Measurements from ENCODE around the gene ESPL1. TPM values are rescaled to one million over a fixed set of nuclear protein-coding genes. Genes with fewer than 3 reads are reported as not detected.

Gene ESPL1
- total and polyA plus RNA-seq, 4 donors: 2.8 to 19.3 (median 3.7) TPM

DNA sequence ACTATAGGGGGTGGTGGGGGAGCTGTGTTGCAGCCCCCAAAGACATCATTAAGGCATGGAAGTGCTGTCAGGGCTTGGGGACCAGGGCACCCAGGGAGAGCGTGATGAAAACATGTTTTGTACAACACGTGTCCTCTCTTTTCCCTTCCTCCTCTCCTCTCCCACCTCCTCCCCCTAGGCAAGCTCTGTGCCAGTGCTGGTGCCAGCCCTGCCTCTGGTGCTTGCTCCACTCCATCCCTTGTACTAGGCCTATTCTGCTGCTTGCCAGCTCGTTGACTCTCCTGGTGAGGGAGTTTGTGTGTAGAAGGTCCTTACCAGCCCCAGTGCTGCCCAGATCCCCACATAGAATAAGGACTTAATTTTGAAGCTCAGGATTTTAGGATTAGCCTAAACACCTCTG lies 32.9 kb upstream of the ESPL1 start:
- H3K36me3 ChIP-seq (ENCODE audit: control insufficient read depth in 4 of 4, insufficient read depth in 3 of 4, low read depth in 1 of 4, low read length in 3 of 4): no peaks in the 10 kb centered on the region
- peaks cover 0 to 15% (median 0%) of the 10 kb centered on the region in 4 donors for H3K27me3 ChIP-seq (ENCODE audit: control insufficient read depth in 4 of 4, insufficient read depth in 4 of 4, low read length in 3 of 4)
- no peak overlapping the region for H3K9ac ChIP-seq (ENCODE audit: low read depth in 1 of 2, low read length in 2 of 2)
- H3K9me3 ChIP-seq (ENCODE audit: control insufficient read depth in 4 of 4, low read length in 3 of 4): no peaks in the 10 kb centered on the region
- DNase-seq (ENCODE audit: low spot score): no peak
- H3K4me1 ChIP-seq (ENCODE audit: control insufficient read depth in 4 of 4, insufficient read depth in 4 of 4, low read length in 3 of 4): peaks cover 0 to 4% (median 2%) of the 10 kb centered on the region in 4 donors
- TF ChIP-seq GABPA (IDR thresholded peaks at IDR 0.05 in 1 of 2, conservative IDR thresholded peaks at IDR 0.05 in 1 of 2) (no peak), RAD21 (IDR thresholded peaks at IDR 0.05) (no peak), HNF4G (IDR thresholded peaks at IDR 0.05) (no peak), NR2F2 (IDR thresholded peaks at IDR 0.05) (no peak), FOXA1 (IDR thresholded peaks at IDR 0.05) (no peak), EGR1 (IDR thresholded peaks at IDR 0.05; ENCODE audit: low read depth in 2 of 2) (no peak), RXRA (IDR thresholded peaks at IDR 0.05) (no peak), YY1 (IDR thresholded peaks at IDR 0.05) (no peak)
- TF ChIP-seq, protein P1, sequence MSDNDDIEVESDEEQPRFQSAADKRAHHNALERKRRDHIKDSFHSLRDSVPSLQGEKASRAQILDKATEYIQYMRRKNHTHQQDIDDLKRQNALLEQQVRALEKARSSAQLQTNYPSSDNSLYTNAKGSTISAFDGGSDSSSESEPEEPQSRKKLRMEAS (IDR thresholded peaks at IDR 0.05): no peak
- TF ChIP-seq, protein P2, sequence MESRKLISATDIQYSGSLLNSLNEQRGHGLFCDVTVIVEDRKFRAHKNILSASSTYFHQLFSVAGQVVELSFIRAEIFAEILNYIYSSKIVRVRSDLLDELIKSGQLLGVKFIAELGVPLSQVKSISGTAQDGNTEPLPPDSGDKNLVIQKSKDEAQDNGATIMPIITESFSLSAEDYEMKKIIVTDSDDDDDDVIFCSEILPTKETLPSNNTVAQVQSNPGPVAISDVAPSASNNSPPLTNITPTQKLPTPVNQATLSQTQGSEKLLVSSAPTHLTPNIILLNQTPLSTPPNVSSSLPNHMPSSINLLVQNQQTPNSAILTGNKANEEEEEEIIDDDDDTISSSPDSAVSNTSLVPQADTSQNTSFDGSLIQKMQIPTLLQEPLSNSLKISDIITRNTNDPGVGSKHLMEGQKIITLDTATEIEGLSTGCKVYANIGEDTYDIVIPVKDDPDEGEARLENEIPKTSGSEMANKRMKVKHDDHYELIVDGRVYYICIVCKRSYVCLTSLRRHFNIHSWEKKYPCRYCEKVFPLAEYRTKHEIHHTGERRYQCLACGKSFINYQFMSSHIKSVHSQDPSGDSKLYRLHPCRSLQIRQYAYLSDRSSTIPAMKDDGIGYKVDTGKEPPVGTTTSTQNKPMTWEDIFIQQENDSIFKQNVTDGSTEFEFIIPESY (IDR thresholded peaks at IDR 0.05): no peak
- TF ChIP-seq, protein P3, sequence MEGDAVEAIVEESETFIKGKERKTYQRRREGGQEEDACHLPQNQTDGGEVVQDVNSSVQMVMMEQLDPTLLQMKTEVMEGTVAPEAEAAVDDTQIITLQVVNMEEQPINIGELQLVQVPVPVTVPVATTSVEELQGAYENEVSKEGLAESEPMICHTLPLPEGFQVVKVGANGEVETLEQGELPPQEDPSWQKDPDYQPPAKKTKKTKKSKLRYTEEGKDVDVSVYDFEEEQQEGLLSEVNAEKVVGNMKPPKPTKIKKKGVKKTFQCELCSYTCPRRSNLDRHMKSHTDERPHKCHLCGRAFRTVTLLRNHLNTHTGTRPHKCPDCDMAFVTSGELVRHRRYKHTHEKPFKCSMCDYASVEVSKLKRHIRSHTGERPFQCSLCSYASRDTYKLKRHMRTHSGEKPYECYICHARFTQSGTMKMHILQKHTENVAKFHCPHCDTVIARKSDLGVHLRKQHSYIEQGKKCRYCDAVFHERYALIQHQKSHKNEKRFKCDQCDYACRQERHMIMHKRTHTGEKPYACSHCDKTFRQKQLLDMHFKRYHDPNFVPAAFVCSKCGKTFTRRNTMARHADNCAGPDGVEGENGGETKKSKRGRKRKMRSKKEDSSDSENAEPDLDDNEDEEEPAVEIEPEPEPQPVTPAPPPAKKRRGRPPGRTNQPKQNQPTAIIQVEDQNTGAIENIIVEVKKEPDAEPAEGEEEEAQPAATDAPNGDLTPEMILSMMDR (IDR thresholded peaks at IDR 0.05; ENCODE audit: low read depth, low read length, missing input control): no peak
- TF ChIP-seq, protein P4, sequence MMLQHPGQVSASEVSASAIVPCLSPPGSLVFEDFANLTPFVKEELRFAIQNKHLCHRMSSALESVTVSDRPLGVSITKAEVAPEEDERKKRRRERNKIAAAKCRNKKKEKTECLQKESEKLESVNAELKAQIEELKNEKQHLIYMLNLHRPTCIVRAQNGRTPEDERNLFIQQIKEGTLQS (IDR thresholded peaks at IDR 0.05): no peak
- TF ChIP-seq, protein P5, sequence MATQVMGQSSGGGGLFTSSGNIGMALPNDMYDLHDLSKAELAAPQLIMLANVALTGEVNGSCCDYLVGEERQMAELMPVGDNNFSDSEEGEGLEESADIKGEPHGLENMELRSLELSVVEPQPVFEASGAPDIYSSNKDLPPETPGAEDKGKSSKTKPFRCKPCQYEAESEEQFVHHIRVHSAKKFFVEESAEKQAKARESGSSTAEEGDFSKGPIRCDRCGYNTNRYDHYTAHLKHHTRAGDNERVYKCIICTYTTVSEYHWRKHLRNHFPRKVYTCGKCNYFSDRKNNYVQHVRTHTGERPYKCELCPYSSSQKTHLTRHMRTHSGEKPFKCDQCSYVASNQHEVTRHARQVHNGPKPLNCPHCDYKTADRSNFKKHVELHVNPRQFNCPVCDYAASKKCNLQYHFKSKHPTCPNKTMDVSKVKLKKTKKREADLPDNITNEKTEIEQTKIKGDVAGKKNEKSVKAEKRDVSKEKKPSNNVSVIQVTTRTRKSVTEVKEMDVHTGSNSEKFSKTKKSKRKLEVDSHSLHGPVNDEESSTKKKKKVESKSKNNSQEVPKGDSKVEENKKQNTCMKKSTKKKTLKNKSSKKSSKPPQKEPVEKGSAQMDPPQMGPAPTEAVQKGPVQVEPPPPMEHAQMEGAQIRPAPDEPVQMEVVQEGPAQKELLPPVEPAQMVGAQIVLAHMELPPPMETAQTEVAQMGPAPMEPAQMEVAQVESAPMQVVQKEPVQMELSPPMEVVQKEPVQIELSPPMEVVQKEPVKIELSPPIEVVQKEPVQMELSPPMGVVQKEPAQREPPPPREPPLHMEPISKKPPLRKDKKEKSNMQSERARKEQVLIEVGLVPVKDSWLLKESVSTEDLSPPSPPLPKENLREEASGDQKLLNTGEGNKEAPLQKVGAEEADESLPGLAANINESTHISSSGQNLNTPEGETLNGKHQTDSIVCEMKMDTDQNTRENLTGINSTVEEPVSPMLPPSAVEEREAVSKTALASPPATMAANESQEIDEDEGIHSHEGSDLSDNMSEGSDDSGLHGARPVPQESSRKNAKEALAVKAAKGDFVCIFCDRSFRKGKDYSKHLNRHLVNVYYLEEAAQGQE (IDR thresholded peaks at IDR 0.05): no peak
- no peak overlapping the region for H3K4me3 ChIP-seq (ENCODE audit: low read depth in 1 of 3, low read length in 3 of 3)
- H3K27ac ChIP-seq (ENCODE audit: low read depth in 1 of 2, low read length in 2 of 2): no peak overlapping the region
- 71% methylated on average over 3 of the region's 3 CpGs for WGBS

DNA sequence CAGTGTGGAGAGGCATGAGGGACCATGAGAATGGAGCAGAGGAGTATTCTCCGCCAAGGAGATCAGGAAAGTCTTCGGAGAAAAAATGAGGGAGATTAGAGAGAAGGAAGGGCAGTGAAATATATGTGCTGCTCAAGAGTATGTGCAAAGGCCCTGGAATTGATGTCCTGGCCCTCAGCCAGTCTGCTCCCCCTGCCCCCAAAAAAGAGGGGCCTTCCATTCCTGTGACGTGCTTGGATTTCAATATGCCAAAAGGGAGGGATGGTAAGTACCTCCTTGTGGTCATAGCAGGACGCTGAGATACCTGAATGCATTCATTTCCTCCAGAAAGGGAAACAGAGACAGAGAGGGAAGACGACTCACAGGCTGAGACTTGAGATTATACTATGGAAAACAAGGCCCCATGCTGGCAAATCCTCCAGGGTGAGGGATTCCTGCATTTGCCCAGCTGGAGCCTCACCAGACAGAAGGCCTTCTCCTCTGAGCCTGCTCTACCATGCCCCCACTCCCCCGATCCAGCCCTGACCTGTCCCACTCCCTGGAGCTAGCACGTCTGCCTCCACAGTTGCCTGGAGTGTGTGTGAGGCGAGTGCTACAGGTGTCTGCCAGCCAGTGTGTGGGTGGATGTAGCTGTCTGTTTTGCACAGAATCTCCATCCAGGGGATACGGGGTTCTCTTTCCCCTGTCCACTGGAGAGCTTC lies 32.2 kb upstream of the ESPL1 start:
- H3K9me3 ChIP-seq (ENCODE audit: control insufficient read depth in 4 of 4, low read length in 3 of 4): no peaks in the 10 kb centered on the region
- peaks cover 0 to 15% (median 0%) of the 10 kb centered on the region in 4 donors for H3K27me3 ChIP-seq (ENCODE audit: control insufficient read depth in 4 of 4, insufficient read depth in 4 of 4, low read length in 3 of 4)
- peaks cover 0 to 4% (median 2%) of the 10 kb centered on the region in 4 donors for H3K4me1 ChIP-seq (ENCODE audit: control insufficient read depth in 4 of 4, insufficient read depth in 4 of 4, low read length in 3 of 4)
- H3K9ac ChIP-seq (ENCODE audit: low read depth in 1 of 2, low read length in 2 of 2): no peak overlapping the region
- WGBS: 83% methylated on average over 9 of the region's 9 CpGs
- H3K27ac ChIP-seq (ENCODE audit: low read depth in 1 of 2, low read length in 2 of 2): no peak overlapping the region
- H3K36me3 ChIP-seq (ENCODE audit: control insufficient read depth in 4 of 4, insufficient read depth in 3 of 4, low read depth in 1 of 4, low read length in 3 of 4): no peaks in the 10 kb centered on the region
- no peak overlapping the region for H3K4me3 ChIP-seq (ENCODE audit: low read depth in 1 of 3, low read length in 3 of 3)
- no peak for DNase-seq (ENCODE audit: low spot score)
- no peak for TF ChIP-seq SP1 (IDR thresholded peaks at IDR 0.05)
- TF ChIP-seq FOXA2 (IDR thresholded peaks at IDR 0.05): no peak
- TF ChIP-seq, protein P4 (IDR thresholded peaks at IDR 0.05): no peak
- TF ChIP-seq HNF4G (IDR thresholded peaks at IDR 0.05): no peak
- no peak for TF ChIP-seq JUND (IDR thresholded peaks at IDR 0.05)
- TF ChIP-seq, protein P3 (IDR thresholded peaks at IDR 0.05; ENCODE audit: low read depth, low read length, missing input control): no peak
- no peak for TF ChIP-seq RAD21 (IDR thresholded peaks at IDR 0.05)
- TF ChIP-seq FOXA1 (IDR thresholded peaks at IDR 0.05): no peak
- no peak for TF ChIP-seq RXRA (IDR thresholded peaks at IDR 0.05)
- no peak for TF ChIP-seq HNF4A (conservative IDR thresholded peaks at IDR 0.05)
